ENCODE data around the gene PRKAR2A.

DNA sequence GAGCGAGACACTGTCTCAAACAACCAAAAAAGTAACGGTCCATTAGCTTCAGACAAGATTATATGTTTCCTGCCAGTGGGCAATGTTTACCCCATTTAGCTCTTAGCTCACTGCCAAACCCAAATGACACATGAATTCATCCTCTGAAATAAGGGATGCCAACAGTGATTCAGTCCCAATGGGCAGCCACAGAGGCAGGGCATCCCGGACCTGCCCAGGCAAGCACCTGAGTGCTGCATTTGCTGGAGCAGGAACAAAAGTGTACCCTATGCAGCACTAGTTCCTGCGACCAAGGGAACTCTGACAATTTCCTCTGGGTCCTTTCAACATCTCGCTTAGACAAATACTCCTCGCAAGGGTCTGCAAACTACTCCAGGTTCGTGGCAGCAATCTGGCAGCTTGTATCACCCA lies 138.6 kb downstream of the PRKAR2A start:
- TF ChIP-seq, protein P1, sequence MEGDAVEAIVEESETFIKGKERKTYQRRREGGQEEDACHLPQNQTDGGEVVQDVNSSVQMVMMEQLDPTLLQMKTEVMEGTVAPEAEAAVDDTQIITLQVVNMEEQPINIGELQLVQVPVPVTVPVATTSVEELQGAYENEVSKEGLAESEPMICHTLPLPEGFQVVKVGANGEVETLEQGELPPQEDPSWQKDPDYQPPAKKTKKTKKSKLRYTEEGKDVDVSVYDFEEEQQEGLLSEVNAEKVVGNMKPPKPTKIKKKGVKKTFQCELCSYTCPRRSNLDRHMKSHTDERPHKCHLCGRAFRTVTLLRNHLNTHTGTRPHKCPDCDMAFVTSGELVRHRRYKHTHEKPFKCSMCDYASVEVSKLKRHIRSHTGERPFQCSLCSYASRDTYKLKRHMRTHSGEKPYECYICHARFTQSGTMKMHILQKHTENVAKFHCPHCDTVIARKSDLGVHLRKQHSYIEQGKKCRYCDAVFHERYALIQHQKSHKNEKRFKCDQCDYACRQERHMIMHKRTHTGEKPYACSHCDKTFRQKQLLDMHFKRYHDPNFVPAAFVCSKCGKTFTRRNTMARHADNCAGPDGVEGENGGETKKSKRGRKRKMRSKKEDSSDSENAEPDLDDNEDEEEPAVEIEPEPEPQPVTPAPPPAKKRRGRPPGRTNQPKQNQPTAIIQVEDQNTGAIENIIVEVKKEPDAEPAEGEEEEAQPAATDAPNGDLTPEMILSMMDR (IDR thresholded peaks at IDR 0.05; ENCODE audit: insufficient read depth, low read length) = no peak
- no peak for TF ChIP-seq POLR2AphosphoS5 (IDR thresholded peaks at IDR 0.05; ENCODE audit: low read depth)
- TF ChIP-seq GABPA (IDR thresholded peaks at IDR 0.05; ENCODE audit: low read depth) = no peak
- TF ChIP-seq SPI1 (IDR thresholded peaks at IDR 0.05; ENCODE audit: borderline replicate concordance, low read depth) = no peak
- TF ChIP-seq, protein P2, sequence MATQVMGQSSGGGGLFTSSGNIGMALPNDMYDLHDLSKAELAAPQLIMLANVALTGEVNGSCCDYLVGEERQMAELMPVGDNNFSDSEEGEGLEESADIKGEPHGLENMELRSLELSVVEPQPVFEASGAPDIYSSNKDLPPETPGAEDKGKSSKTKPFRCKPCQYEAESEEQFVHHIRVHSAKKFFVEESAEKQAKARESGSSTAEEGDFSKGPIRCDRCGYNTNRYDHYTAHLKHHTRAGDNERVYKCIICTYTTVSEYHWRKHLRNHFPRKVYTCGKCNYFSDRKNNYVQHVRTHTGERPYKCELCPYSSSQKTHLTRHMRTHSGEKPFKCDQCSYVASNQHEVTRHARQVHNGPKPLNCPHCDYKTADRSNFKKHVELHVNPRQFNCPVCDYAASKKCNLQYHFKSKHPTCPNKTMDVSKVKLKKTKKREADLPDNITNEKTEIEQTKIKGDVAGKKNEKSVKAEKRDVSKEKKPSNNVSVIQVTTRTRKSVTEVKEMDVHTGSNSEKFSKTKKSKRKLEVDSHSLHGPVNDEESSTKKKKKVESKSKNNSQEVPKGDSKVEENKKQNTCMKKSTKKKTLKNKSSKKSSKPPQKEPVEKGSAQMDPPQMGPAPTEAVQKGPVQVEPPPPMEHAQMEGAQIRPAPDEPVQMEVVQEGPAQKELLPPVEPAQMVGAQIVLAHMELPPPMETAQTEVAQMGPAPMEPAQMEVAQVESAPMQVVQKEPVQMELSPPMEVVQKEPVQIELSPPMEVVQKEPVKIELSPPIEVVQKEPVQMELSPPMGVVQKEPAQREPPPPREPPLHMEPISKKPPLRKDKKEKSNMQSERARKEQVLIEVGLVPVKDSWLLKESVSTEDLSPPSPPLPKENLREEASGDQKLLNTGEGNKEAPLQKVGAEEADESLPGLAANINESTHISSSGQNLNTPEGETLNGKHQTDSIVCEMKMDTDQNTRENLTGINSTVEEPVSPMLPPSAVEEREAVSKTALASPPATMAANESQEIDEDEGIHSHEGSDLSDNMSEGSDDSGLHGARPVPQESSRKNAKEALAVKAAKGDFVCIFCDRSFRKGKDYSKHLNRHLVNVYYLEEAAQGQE (IDR thresholded peaks at IDR 0.05; ENCODE audit: insufficient replicate concordance, low read depth) = no peak
